Stimulated activated CD4-positive, alpha-beta T cell treated with anti-CD3 and anti-CD28 coated beads, Interleukin-1b, Interleukin-23, amount 100 ng/mL, for 48 hours (primary cell): ENCODE data around the gene PDE10A.

Experiments
- DNase-seq: peaks from one replicate; pipeline ENCODE4 v3.0.0-alpha.2; 2020

PDE10A gene

DNA sequence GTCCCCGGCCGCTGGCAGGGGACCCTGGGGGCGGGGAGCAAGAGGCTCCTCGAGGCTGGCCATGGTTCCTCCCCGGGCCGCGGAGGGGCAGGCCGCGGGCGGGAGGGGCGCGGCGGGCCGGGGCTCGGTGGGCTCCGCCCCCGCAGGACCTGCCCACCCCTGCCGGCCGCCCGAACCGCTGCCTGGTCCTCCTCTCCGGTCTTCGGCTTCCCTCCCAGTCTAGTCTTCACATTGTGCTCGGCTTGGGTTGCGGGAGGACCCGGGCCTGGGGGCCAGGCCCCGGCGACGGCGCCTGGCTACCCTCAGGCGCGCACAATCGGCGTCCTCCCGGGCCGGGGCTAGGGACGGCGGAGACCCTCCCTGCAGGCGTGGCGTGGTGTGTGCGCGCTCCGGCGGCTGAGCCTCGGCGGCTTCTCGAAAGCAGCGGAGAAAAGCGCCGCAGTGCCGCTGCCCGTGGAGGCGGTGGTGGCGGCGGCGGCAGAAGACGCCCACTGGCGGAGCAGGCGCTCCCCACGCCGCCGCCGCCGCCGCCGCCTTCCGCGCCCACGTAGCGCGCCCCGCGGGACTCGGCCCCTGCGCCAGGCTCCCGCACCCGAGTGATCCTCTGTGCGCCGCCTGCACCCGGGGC lies at the start of gene PDE10A:
TSS of gene PDE10A (minus strand) at position 493 of the 628 bp plus-strand sequence. CDS start at position 63, 430 bp downstream.
- DNase-seq: no peak

DNA sequence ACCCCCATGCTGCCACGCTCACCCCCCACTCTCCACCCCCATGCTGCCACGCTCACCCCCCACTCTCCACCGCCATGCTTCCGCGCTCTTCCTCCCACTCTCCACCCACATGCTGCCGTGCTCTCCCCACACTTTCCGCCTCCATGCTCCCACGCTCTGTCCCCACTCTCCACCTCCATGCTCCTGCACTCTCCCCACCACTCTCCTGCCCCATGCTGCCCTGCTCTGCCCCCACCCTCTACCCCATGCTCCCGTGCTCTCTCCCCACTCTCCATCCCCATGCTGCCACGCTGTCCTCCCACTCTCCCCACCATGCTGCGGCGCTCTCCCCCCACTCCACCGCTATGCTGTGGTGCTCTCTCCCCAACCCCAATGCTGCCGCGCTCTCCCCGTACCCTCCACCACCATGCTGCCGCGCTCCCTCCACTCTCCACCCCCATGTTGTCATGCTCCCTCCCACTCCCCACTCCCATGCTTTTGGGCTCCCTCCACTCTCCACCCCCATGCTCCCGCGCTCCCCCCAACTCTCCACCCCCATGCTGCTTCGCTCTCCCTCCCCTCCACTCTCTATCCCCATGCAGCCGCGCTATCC lies 46.0 kb upstream of the PDE10A start:
- no peak for DNase-seq

DNA sequence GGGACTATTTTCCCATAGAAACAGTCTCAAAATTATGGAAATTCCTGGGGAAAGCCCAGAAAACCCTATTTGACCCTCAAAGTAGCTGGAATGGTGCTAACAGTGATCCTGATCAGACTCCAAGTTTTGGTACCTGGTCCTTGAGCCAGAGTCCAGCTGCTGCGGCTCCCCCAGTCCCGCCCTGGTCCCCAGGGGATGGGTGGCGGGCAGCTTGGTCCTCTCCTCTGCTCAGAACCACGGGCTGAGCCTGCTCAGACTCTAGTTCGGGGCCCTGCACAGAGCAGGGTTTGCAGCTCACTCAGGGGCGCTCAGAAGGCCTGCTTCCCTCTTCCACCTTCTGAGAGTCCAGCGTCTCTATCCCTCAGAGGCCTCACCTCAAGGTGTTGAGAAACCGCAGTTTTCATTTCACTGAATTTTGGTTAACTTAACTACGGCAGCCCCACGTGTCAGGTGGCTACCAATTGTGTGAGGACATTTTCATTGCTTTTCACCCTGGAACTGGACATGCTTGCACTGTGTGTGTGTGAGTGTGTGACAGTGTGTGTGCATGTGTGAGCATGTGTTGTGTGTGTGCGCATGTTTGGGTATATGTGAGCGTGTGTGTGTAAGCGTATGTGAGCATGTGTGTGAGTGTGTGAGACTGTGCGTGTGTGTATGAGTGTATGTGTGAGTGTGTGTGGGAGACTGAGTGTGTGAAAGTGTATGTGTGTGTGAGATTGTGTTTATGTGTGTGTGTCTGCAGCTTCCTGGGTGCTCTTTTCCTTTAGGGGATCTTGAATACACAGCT lies 44.2 kb upstream of the PDE10A start:
- no peak for DNase-seq

DNA sequence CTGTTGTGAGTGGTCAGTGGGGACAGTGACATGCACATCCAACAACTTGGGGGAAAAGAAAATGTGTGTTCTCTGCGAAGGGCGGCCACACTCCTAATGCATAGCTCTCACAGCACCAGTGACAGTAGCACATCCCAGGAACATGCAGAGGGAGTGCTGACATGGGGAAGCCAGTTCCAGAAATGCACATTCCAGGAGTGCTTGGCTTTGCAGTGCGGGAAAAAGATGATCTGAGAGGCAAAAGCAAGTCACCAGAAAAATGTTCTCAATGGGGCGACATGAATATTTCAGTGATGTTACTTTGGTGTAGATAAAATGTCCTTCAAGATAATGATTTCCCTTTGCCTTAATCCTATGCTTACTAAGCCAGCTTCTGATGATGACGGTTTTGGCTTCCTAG lies 42.9 kb upstream of the PDE10A start:
- no peak for DNase-seq

DNA sequence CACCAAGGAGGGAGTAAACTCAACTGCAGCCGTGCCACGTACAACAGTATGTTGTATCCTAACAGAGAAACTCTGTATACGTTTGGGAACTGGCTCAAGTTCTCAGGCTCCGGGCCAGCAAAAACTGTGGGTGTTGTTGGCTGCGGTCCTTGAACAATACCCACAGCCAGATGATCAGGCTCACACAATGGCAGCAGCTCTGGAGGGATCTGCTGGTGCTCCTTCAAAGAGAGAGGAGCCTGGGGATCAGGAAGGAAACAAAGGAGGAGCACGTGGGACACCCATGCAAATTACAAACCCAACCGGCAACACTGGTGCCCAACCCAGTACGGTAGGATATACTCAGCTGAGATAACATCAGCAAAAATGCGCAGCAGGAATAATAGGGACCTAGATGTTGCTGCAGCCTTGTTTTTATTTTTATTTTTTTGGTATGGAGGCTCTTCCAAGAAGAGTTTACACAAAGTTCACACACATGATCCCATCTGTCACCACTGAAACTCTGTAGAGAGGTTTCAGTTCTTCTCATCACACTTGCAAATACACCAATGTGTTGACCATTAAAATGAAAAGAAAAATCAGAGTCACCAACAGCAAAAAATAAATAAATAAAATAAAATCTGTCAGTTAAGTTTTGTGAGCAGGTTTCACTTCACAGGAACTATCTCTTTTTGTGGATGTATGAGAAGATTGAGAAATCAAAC lies 41.2 kb upstream of the PDE10A start:
- DNase-seq: no peak

DNA sequence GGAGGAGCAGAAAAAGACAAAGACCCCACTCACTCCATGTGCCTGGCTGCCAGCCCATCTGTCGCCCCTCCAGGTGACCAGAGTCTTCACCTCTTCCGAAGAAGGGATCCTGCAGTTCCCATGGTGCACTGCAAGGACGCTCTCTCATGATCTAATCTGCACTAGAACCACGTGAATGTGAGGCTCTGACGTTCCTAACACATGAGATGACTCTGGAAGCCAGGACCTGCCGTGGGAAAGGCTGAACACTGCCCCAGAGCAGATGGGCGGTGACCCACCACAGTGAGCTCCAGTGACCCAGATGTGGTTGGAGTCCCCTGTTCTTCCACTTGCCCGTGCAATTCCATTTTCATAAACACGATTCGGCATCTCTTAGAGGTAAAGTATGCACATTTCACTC lies 39.6 kb upstream of the PDE10A start:
- no peak for DNase-seq

DNA sequence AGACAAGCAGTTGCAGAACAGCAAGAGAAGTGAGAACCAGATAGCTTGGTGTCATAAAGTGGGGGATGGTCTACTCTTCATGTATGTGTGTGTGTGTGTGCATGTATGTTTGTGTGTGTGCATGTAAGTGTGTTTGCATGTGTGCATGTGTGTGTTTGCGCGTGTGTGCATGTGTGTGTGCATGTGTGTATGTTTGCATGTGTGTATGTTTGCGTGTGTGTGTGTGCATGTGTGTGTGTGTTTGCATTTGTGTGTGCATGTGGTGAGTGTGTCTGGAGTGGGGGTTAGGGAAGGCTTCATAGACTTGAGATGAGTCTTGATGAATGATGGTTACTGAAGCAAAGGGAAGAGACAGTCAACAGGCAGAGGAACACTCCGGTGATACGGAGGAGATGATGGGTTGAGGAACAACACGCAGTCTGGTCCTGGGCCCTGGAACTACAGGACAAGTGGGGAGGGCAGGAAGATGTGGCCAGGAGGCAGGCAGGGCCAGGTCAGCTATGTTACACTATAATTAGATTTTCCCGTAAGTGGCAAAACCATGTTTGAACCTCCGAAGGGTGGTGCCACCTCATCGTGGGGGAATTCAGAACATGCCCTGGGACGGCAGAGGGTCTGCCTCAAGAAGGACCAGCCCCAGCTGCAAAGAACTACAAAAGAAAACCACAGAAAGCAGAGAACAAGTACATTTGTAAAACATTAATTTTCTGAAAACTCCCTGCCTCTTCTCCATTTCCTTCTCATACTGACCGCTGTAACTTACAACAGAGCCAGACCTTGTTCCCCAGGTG lies 38.7 kb upstream of the PDE10A start:
- DNase-seq: no peak

DNA sequence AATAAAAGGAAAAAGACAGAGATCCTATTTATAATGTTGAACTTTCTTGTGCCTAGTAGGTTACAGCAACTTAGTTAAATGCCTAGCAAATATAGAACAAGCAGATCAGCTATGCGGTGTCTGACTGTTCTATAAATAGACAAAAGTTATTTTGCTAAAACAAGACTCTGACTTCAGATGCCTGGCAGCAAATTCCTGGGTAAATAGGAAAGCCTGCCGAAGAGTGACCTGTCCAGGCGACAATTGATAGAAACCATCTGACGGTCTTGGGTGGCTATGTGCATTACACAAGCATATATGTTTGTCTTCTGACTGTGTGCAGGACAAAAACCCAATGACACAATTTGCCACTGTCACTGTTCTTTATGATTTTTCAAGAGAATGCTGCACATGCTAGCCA lies 38.0 kb upstream of the PDE10A start:
- DNase-seq: no peak

DNA sequence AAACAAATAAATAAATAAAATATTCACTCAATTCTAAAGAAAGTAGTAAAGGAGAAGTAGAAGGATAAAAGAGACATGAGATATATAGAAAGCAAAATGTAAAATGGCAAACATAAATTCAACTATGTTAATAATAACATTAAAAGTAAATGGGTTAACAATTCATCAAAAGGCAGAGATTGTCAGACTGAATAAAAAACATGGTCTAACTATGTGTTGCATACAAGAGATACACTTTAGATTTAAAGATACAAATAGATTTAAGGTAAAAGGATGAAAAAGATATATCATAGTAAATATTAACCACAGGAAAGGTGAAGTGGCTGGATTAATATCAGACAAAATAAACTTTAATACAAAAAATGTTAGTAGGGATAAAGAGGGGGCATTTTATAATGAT lies 35.8 kb upstream of the PDE10A start:
- no peak for DNase-seq

DNA sequence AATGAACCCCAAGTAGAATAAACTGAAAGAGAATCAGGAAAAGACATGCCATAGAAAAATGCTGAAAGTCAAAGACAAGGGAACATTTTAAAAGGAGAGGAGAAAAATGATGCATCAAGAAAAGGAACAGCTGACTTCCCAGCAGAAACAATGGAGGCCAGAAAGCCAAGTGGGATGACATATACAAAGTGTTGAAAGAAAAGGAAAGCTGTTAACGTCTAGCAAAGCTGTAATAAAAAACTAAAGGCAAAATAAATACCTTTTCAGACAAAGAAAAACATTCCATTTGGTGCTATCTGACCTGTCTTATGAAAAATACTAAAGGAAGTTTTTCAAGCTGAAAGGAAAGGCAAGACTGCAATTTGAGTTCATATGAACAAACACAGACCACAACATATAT lies 34.1 kb upstream of the PDE10A start:
- DNase-seq: no peak

DNA sequence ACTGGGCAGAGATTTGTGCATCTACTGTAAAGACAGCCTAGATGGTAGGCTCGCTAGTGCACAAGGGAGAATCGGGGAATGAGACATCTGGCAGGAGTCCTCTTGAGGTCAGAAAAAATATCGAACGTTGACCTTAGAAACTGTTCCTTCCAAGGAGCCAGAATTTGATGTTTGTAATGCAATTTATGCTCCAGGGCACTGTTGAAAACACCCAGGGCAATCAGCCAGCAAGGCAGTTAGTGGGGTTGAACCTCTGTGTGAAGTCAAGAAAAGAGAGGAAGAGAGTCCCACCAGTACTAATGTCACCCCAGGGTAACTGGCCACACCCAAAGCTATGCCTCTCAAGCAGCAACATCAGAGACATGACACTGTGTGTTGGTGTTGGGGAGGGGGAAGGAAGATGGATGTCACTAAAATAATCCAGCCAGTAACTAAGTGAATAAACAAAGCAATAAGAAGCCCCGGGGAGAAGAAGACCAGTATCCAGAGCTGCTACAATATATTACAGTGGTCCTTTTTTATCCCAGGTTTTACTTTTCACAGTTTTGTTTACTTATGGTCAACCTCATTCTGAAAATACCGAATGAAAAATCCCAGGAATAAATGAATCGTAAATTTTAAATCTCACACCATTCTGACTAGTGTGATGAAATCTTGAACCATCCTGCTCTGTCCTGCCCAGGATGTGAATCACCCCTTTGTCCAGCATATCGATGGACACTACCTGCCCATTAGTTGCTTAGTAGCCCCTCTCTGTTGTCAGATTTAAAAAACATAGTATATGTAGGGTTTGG lies 32.9 kb upstream of the PDE10A start:
- DNase-seq: no peak

DNA sequence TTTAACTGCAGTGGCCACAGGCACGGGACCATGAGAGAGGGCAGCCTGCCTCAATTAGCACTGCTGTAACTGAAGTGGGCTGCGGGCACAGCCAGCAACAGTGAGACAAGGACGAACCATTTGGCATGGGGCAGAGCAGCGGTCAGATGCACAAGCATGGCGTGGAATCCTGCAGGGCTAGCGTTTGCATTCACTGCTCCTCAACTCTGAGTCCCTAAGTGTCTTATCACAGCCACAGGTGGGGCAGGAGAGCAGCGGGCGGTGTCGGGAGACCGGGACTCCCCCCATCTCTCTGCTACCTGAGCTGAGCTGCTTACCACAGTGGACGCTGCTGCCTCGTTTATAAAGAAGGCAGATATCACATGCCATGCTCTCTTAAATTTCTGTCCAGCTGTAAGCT lies 31.3 kb upstream of the PDE10A start:
- no peak for DNase-seq

DNA sequence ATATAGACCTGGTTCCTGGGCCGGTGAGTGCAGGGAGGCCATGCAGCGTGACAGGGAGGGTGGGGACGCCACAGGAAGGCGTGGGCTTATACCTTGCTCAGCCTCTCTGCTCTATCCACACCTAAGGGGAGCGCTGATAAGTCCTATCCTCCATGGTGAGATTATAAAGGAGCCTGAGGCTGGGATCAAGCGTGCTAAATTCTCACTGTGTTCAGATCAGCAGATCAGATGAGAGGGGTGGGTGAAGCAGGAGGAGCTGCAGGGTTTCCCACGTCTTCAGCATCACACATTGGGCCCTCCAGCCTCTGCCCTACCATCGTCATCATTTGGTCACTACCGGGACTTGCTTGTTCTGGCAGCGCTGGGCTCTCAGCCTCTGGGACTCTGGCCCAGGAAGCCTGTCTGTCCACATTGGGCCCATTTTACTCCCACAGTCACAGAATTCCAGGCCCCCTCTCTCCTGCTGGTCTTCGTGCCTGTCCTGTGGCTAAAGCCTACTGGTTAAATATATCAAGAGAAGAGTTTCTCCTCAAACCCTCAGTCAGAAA lies 29.1 kb upstream of the PDE10A start:
- no peak for DNase-seq

DNA sequence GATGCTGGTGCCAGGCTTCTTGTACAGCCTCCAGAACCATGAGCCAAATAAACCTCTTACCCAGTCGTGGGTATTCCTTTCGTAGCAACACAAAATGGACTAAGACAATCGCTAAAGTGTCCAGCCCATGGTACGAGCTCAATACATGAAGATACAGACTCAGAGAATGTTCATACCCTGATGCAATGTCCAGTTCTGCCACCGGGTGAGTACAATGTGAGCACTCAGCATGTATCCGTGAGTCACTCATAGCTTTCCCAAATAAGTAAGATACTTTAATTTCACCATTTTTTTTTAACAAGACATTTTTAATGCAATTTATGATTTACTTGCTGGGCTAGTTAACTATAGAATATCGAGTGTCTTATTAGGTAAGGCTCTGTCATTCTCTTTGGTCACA lies 26.7 kb upstream of the PDE10A start:
- DNase-seq: no peak

DNA sequence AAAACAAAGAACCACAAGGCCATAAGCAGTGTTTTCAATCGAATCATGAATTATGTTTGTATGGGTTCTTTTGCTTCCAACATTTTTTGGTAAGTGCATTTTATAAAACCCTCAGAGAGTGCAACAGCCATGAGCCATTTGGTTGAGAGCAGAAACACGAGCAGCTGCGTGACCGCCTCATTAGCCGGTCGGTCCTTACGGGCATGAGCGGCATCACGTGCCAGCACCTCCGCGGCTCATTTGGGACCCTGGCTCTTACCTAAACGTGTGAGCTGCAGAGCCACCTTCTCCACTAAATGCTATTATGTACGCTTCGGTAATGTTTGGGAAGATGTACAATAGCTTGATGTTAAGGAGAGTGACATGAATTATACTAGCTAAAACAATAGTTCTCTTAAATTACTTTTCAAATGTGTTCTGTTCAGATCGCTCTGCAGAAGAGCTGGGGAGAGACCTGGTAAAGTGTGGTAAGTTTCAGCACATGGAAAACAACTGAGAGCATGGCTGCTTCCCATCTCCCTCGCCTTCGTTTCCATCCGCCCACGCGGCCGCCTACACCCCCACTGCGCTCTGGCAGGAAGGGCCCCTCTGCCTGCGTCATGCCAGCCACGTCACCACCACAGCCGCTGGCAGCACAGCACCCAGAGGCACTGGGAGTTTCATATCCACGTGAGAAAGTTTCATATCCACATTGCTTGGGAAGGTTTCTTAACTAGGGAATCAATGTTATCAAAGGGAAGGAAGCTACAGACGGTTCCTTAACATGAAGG lies 23.7 kb upstream of the PDE10A start:
- DNase-seq: no peak

DNA sequence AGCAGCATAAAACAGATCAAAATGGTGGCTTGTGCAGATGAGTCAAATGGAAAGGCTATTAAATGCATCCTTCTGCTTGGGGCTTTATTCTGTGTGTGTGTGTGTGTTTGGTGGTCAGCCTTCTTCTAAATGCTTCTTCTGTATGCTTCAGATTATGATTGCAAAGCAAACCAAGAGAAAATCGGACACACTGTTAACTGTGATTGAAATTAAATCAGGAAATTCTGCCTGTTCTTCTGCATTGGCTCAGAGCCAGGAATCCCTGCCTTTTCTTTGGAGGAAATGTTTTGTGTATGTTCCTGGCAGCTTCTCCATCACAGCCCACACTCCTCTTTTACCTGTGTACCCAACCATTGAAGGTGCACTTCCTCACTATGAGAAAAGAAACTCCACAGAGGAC lies 22.3 kb upstream of the PDE10A start:
- DNase-seq: no peak

DNA sequence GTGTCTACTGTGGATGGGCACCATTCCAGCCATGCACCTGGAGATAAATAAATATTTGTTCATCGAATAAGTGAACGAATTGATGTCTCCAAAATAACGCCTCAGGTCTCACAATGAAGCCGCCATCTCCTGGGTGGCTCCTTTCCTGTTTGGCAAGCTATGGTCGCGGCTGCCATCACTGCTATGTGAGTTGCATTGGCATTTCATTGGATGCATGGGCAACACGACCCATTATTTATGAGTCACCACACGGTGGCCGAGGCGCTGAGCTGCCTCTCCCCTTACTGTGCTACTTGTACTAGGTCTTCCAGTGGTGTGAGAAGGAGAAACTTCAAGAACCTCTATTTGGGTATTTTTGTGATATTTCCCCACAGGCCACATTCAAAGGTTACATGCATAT lies 21.3 kb upstream of the PDE10A start:
- DNase-seq: no peak

DNA sequence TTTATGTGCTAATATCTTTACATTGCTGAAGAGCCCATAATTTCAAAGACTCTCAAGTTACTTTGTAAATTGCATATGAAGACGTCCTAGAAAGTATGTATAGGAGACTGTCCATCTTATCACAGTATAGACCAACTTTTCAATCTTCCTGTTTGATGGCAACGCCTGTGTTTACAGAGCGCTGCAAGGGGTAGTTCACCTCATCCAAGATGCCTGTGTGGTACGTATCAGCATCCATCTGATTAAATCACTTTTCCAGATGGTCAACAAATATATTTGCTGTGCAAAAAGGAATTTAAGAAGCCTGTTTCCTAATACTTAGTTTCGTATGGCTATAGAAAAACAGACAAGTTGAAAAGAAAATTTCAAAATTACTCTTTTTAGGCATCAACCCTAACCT lies 17.9 kb upstream of the PDE10A start:
- no peak for DNase-seq

DNA sequence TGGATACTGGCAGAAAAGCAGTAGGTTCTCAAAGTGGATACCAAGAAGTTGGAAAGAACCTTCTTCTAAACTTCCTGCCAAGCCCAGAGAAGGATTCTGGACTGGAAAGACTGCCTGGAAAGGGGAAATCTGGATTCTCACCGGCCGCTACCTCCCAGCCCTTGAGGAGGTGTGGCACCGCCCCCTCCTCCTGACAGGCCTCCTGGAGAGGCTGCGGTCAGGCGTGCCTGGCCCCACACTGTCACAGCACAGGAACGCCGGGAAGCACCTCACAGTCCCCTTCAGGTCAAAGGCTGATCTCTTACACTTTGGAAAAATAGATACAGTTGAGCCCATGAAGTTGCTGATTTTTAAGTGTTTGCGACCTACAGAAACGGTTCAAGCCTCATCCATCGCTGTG lies 16.3 kb upstream of the PDE10A start:
- DNase-seq: no peak

DNA sequence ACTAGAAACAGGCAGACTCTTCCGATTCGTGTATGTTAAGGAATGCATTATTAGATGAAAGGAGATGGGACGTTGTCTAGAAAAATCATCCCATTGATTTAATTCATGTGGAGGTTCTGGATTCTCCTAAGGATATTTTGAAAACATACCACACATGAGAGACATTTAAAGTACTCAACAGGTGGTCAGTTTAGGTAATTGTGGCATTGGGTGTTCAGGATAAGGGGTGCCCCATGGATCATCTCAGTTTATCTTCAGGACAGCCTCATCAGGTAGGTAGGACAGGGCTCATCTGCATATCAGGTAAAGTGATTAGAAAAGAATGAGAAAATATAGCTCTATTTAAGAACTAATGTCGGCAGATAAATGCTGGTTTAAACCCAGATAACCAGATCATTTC lies 15.9 kb upstream of the PDE10A start:
- no peak for DNase-seq

DNA sequence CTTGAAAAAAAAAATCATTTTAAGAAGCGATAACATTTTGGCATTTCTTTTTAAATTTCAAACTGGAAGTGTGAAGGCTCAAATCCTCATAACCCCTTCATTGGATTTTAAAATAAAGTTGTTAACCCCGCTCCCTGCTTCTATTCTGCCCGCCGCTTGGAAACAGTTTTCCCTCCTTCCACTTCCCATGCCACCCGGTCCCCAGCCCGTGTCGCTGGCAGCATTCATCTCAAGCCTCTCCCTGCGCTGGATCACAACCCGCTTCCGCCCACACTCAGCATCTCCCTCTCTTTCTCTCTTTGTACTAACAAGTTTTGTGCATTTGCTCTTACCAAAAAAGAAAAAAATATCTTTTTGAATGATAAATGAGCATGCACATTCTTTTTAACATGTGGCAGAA lies 15.4 kb upstream of the PDE10A start:
- no peak for DNase-seq
